Measurements from ENCODE around the gene OBP2A. TPM values are rescaled to one million over a fixed set of nuclear protein-coding genes. Genes with fewer than 3 reads are reported as not detected.

Gene OBP2A
- total and polyA plus RNA-seq, 12 donors: not detected

DNA sequence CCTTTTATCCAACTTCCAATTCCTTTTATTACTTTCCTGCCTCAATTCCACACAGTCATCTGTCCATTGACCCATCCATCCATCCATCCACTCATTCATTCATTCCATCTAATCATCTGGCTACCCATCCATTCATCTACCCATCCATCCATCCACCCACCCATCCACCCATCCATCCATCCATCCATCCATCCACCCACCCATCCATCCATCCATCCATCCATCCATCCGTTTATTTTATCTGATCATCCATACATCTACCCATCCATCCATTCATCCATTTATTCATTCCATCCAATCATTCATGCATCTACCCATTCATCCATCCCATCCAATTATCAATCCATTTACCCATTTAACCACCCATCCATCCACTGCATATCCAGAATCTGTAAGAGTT is 27.2 kb downstream of the OBP2A start:
- TF ChIP-seq, protein P1, sequence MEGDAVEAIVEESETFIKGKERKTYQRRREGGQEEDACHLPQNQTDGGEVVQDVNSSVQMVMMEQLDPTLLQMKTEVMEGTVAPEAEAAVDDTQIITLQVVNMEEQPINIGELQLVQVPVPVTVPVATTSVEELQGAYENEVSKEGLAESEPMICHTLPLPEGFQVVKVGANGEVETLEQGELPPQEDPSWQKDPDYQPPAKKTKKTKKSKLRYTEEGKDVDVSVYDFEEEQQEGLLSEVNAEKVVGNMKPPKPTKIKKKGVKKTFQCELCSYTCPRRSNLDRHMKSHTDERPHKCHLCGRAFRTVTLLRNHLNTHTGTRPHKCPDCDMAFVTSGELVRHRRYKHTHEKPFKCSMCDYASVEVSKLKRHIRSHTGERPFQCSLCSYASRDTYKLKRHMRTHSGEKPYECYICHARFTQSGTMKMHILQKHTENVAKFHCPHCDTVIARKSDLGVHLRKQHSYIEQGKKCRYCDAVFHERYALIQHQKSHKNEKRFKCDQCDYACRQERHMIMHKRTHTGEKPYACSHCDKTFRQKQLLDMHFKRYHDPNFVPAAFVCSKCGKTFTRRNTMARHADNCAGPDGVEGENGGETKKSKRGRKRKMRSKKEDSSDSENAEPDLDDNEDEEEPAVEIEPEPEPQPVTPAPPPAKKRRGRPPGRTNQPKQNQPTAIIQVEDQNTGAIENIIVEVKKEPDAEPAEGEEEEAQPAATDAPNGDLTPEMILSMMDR (IDR thresholded peaks at IDR 0.05): no peak
- H3K4me1 ChIP-seq: no peaks in the 10 kb centered on the region
- WGBS, 2 donors: 79 to 93% methylated on average over 1 of the region's 1 CpG
- DNase-seq (no peak), ATAC-seq (no peak)
- H3K4me3 ChIP-seq: no peak overlapping the region
- no peaks in the 10 kb centered on the region for H3K36me3 ChIP-seq
- intact Hi-C loops (cut with DNase I): no loop called here
- H3K9me3 ChIP-seq: peaks cover 0 to 18% (median 10%) of the 10 kb centered on the region in 11 donors
- H3K27ac ChIP-seq: no peak overlapping the region
- H3K27me3 ChIP-seq: peaks cover 0 to 31% (median 9%) of the 10 kb centered on the region in 7 donors

DNA sequence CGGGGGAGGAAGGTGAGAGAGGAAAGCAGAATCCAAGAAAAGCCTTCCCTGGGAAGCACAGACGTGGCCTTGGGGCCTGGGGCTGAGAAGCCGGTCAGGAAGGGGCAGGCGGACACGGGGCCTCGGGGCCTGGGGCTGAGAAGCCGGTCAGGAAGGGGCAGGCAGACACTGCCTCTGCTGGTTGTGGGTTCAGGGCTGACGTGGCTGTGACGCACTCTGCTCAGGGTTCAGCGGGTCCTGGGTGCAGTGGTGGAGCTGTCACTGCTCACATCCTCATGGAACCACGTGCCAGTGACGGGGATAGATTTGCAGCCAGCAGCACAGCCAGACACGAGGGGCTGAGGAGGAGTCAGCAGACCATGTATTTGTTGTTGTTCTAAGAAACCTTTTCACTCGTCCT is 28.4 kb downstream of the OBP2A start:
- DNase-seq (no peak), ATAC-seq (no peak)
- Histone ChIP-seq H3K9me3 (peaks cover 0 to 10% (median 4%) of the 10 kb centered on the region in 11 donors), H3K36me3 (no peaks in the 10 kb centered on the region), H3K27ac (no peak overlapping the region), H3K4me3 (no peak overlapping the region), H3K27me3 (peaks cover 0 to 35% (median 9%) of the 10 kb centered on the region in 7 donors), H3K4me1 (no peaks in the 10 kb centered on the region)
- TF ChIP-seq, protein P1 (IDR thresholded peaks at IDR 0.05): no peak
- WGBS, 2 donors: 66 to 76% methylated on average over 14 of the region's 14 CpGs
- intact Hi-C loops (cut with DNase I): no loop called here

DNA sequence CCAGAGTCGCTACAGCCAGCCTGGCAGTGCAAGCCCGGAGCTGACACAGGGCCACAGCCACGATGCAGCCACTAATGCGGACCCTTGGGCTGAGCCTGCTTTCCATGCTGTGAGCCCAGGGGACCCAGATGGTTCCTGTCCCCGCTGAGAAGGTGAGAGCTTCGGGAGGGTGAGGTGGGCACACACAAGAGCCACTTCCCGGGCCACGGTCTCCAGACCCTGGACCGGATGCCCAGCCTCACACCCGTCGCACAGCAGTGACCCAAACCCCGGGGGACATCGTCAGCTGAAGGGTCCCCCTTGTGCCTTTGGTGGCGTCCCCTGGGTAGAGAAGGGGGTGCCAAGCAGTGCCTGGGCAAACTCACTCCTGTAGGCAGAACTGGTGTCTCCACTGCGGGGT is 29.0 kb downstream of the OBP2A start:
- no peak for ATAC-seq

DNA sequence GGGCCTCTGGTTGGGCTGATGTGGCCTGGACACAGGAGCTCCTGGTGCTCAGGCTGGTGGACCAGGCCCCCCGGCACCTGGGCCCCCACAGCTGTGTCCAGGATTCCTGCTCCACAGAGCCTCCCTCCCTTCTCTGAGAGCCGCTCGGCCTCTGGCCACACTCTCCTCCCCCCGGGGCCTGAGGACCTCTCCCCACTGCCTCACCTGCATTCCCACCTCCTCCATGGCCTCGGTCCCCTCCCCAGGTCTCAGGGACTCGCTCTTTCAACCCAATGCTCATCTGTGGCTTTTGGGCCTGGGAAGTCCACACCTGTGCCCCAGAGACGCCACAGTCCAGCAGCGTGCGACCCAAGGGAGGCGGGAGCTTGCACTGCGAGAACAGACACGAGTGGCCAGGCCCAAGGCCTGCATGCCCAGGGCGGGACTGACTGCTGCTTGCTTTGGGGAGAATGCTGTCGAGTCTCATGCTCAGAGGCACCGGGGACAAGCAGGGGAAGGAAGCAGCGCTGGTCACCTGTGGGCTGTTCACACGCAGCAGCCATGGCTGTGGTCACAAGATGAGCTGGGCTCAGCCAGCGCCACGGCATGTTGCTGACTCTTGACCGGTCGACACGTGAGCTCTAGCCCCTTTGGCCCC is 30.2 kb downstream of the OBP2A start:
- peaks cover 0 to 35% (median 9%) of the 10 kb centered on the region in 7 donors for H3K27me3 ChIP-seq
- ATAC-seq (peak in 1 of 8 donors; percentile 44), DNase-seq (no peak)
- H3K27ac ChIP-seq: no peak overlapping the region
- 81 to 86% methylated on average over 22 of the region's 22 CpGs for WGBS, 2 donors
- H3K36me3 ChIP-seq: no peaks in the 10 kb centered on the region
- no peak overlapping the region for H3K4me3 ChIP-seq
- TF ChIP-seq, protein P1 (IDR thresholded peaks at IDR 0.05): no peak
- no peaks in the 10 kb centered on the region for H3K4me1 ChIP-seq
- intact Hi-C loops (cut with DNase I): no loop called here
- peaks cover 0 to under 1% (median 0%) of the 10 kb centered on the region in 11 donors for H3K9me3 ChIP-seq

More for the DNA sequence above, 29.0 kb downstream of the OBP2A start:
- H3K9me3 ChIP-seq: peaks cover 0 to 3% (median 0%) of the 10 kb centered on the region in 11 donors
- intact Hi-C loops (cut with DNase I): no loop called here
- H3K27ac ChIP-seq: no peak overlapping the region
- 89 to 91% methylated on average over 15 of the region's 15 CpGs for WGBS, 2 donors
- TF ChIP-seq, protein P1 (IDR thresholded peaks at IDR 0.05): no peak
- no peaks in the 10 kb centered on the region for H3K4me1 ChIP-seq
- DNase-seq: no peak
- H3K4me3 ChIP-seq: no peak overlapping the region
- no peaks in the 10 kb centered on the region for H3K36me3 ChIP-seq
- H3K27me3 ChIP-seq: peaks cover 0 to 35% (median 9%) of the 10 kb centered on the region in 7 donors
